IPS-18a (cell line): ENCODE results near the gene RAPGEF3.

Experiments
- H3K27ac ChIP-seq: one replicate; pipeline ENCODE4 v1.5.1; 2013; ENCODE audit warnings: low read length
- H3K27me3 ChIP-seq: one replicate; pipeline ENCODE4 v1.6.1; 2013; ENCODE audit warnings: mild to moderate bottlenecking, low read length; ENCODE audit not compliant: control insufficient read depth, insufficient read depth
- H3K36me3 ChIP-seq: one replicate; pipeline ENCODE4 v1.6.1; 2013; ENCODE audit warnings: low read depth, low read length; ENCODE audit not compliant: control insufficient read depth
- H3K4me1 ChIP-seq: one replicate; pipeline ENCODE4 v1.6.1; 2013; ENCODE audit warnings: low read depth, low read length; ENCODE audit not compliant: control insufficient read depth
- H3K4me3 ChIP-seq: one replicate; pipeline ENCODE4 v1.5.1; 2013; ENCODE audit warnings: low read length
- H3K9ac ChIP-seq: one replicate; pipeline ENCODE4 v1.6.1; 2013; ENCODE audit warnings: mild to moderate bottlenecking, low read length, moderate library complexity
- H3K9me3 ChIP-seq: one replicate; pipeline ENCODE4 v1.6.1; 2013; ENCODE audit warnings: low read depth, low read length; ENCODE audit not compliant: control insufficient read depth

RAPGEF3 gene

GRCh38 chr12:47781479-47782371 is 23.0 kb upstream of the RAPGEF3 start:
- Histone ChIP-seq H3K4me1 (peaks cover 16% of the 10 kb centered on the region), H3K4me3 (no peak overlapping the region), H3K36me3 (peaks cover 30% of the 10 kb centered on the region), H3K27ac (no peak overlapping the region), H3K27me3 (no peaks in the 10 kb centered on the region), H3K9ac (no peak overlapping the region), H3K9me3 (no peaks in the 10 kb centered on the region)

- Histone ChIP-seq H3K4me1 (peaks cover 16% of the 10 kb centered on the region), H3K4me3 (no peak overlapping the region)
These were observed 21.3 kb upstream of the RAPGEF3 start for GRCh38 chr12:47779943-47780504.

GRCh38 chr12:47779301-47779942 is 20.7 kb upstream of the RAPGEF3 start:
- Histone ChIP-seq H3K27me3 (peaks cover 2% of the 10 kb centered on the region), H3K27ac (no peak overlapping the region), H3K36me3 (peaks cover 7% of the 10 kb centered on the region), H3K9me3 (no peaks in the 10 kb centered on the region), H3K4me1 (peaks cover 16% of the 10 kb centered on the region), H3K4me3 (peak overlapping the region; percentile 17), H3K9ac (no peak overlapping the region)

More at GRCh38 chr12:47779943-47780504, 21.3 kb upstream of the RAPGEF3 start:
- Histone ChIP-seq H3K27ac (no peak overlapping the region), H3K9me3 (no peaks in the 10 kb centered on the region), H3K36me3 (peaks cover 13% of the 10 kb centered on the region), H3K9ac (no peak overlapping the region), H3K27me3 (no peaks in the 10 kb centered on the region)

- Histone ChIP-seq H3K27ac (no peak overlapping the region), H3K9me3 (no peaks in the 10 kb centered on the region), H3K4me1 (peaks cover 16% of the 10 kb centered on the region), H3K9ac (no peak overlapping the region), H3K27me3 (peaks cover 7% of the 10 kb centered on the region), H3K36me3 (peaks cover 3% of the 10 kb centered on the region), H3K4me3 (peak overlapping the region; percentile 17)
These were observed 20.2 kb upstream of the RAPGEF3 start for GRCh38 chr12:47778881-47779280.

- no peak overlapping the region for H3K27ac ChIP-seq
- H3K36me3 ChIP-seq = no peaks in the 10 kb centered on the region
- H3K4me1 ChIP-seq = peaks cover 16% of the 10 kb centered on the region
- H3K9ac ChIP-seq = no peak overlapping the region
- H3K27me3 ChIP-seq = peaks cover 11% of the 10 kb centered on the region
- no peak overlapping the region for H3K4me3 ChIP-seq
- H3K9me3 ChIP-seq = no peaks in the 10 kb centered on the region
These were observed 19.3 kb upstream of the RAPGEF3 start for GRCh38 chr12:47777741-47778558.

GRCh38 chr12:47777151-47777550 is 18.5 kb upstream of the RAPGEF3 start:
- peaks cover 15% of the 10 kb centered on the region for H3K27me3 ChIP-seq
- H3K9me3 ChIP-seq = no peaks in the 10 kb centered on the region
- no peak overlapping the region for H3K4me3 ChIP-seq
- H3K9ac ChIP-seq = no peak overlapping the region
- H3K4me1 ChIP-seq = peaks cover 16% of the 10 kb centered on the region
- H3K27ac ChIP-seq = no peak overlapping the region
- H3K36me3 ChIP-seq = no peaks in the 10 kb centered on the region

- H3K4me3 ChIP-seq = no peak overlapping the region
- H3K27me3 ChIP-seq = peaks cover 16% of the 10 kb centered on the region
- no peaks in the 10 kb centered on the region for H3K36me3 ChIP-seq
- peaks cover 16% of the 10 kb centered on the region for H3K4me1 ChIP-seq
- no peaks in the 10 kb centered on the region for H3K9me3 ChIP-seq
- H3K9ac ChIP-seq = no peak overlapping the region
- no peak overlapping the region for H3K27ac ChIP-seq
These were observed 17.9 kb upstream of the RAPGEF3 start for GRCh38 chr12:47776471-47777143.

- H3K4me1 ChIP-seq = peaks cover 16% of the 10 kb centered on the region
- peaks cover 16% of the 10 kb centered on the region for H3K27me3 ChIP-seq
- no peaks in the 10 kb centered on the region for H3K36me3 ChIP-seq
- no peaks in the 10 kb centered on the region for H3K9me3 ChIP-seq
- H3K4me3 ChIP-seq = no peak overlapping the region
- no peak overlapping the region for H3K9ac ChIP-seq
- H3K27ac ChIP-seq = no peak overlapping the region
These were observed 16.6 kb upstream of the RAPGEF3 start for GRCh38 chr12:47775100-47775911.

GRCh38 chr12:47774663-47775062 is 16.0 kb upstream of the RAPGEF3 start:
- no peaks in the 10 kb centered on the region for H3K9me3 ChIP-seq
- H3K4me3 ChIP-seq = no peak overlapping the region
- H3K27me3 ChIP-seq = peaks cover 16% of the 10 kb centered on the region
- H3K4me1 ChIP-seq = peaks cover 16% of the 10 kb centered on the region
- H3K9ac ChIP-seq = no peak overlapping the region
- no peaks in the 10 kb centered on the region for H3K36me3 ChIP-seq
- H3K27ac ChIP-seq = no peak overlapping the region

- Histone ChIP-seq H3K4me3 (peak overlapping the region; percentile 55), H3K27me3 (peaks cover 16% of the 10 kb centered on the region), H3K27ac (no peak overlapping the region), H3K4me1 (peaks cover 14% of the 10 kb centered on the region), H3K9ac (no peak overlapping the region), H3K9me3 (no peaks in the 10 kb centered on the region), H3K36me3 (no peaks in the 10 kb centered on the region)
These were observed 15.3 kb upstream of the RAPGEF3 start for GRCh38 chr12:47773858-47774580.
